A549 (cell line): ENCODE measurements around the gene UBQLN1. TPM values are rescaled to one million over a fixed set of nuclear protein-coding genes. Genes with fewer than 3 reads are reported as not detected.

Source experiments
- ATAC-seq, 2 experiments: fragments of 200-7000 bp in 1 of 2; fragments of >200 bp in 1 of 2; cut with Nextera tagmentation in 1 of 2; cut with Tn5 transposase in 1 of 2; 3 replicates each; pipeline versions ENCODE4 v1.8.0 to v1.9.1; 2018 to 2020; ENCODE audit warnings: mild to moderate bottlenecking in 1 of 2, moderate library complexity in 1 of 2
- CTCF ChIA-PET: fragments of 300-600 bp; sonication (Branson Sonifier 250); formaldehyde crosslinking; extraction: SDS; loops from one replicate; lab custom pipeline; 2021; ENCODE audit warnings: antibody characterized with exemption, inconsistent platforms; lab: Yijun Ruan, JAX
- POLR2A ChIA-PET: fragments of 350-600 bp; formaldehyde crosslinking; extraction: SDS; loops from one replicate; lab custom pipeline; 2021; ENCODE audit warnings: antibody characterized with exemption, inconsistent platforms; lab: Yijun Ruan, JAX
- DNase-seq, 2 experiments: peaks; one replicate each; pipeline versions ENCODE4 v3.0.0 to v3.0.0-alpha.2; 2011 to 2016; ENCODE audit warnings: low read depth in 1 of 2, low spot score in 1 of 2
- FAIRE-seq: peaks from 2 replicates; lab custom pipeline; 2011; peaks lifted over from hg19 to GRCh38; lab: Jason Lieb, UNC
- H3K27ac ChIP-seq, 2 experiments: fragments of >200 bp; sonication (Bioruptor Twin); formaldehyde crosslinking; 3 replicates each; pipeline ENCODE4 v1.5.1; 2016 to 2017
- H3K4me1 ChIP-seq: fragments of >200 bp; sonication (Bioruptor Twin); formaldehyde crosslinking; 3 replicates; pipeline ENCODE4 v1.6.1; 2016
- H3K4me2 ChIP-seq: fragments of >200 bp; sonication (Bioruptor Twin); formaldehyde crosslinking; 3 replicates; pipeline ENCODE4 v1.6.1; 2016
- H3K4me3 ChIP-seq: fragments of >200 bp; sonication (Bioruptor Twin); formaldehyde crosslinking; 3 replicates; pipeline ENCODE4 v1.5.1; 2016
- H3K9me3 ChIP-seq: fragments of >200 bp; sonication (Bioruptor Twin); formaldehyde crosslinking; 3 replicates; pipeline ENCODE4 v1.6.1; 2016
- BHLHE40 ChIP-seq: IDR thresholded peaks from 2 replicates; pipeline ENCODE4 v1.6.1; 2012; ENCODE audit warnings: low read depth, low read length, inconsistent platforms
- CHD4 ChIP-seq: fragments of 200-600 bp; sonication (generic); IDR thresholded peaks from 2 replicates; pipeline ENCODE4 v1.6.1; 2016; ENCODE audit warnings: antibody characterized with exemption, mild to moderate bottlenecking, borderline replicate concordance
- CTCF ChIP-seq: fragments of >200 bp; sonication (Bioruptor Twin); formaldehyde crosslinking; IDR thresholded peaks from 3 replicates; pipeline ENCODE4 v1.5.1; 2016
- EP300 ChIP-seq, 2 experiments: fragments of >200 bp; sonication (Bioruptor Twin); formaldehyde crosslinking; IDR thresholded peaks; 2 replicates in 1 of 2; 3 replicates in 1 of 2; pipeline ENCODE4 v1.6.1; 2016 to 2017
- FOSB ChIP-seq: fragments of 250-450 bp; sonication (Bioruptor Pico); IDR thresholded peaks from 2 replicates; pipeline ENCODE4 v1.5.0; 2020; ENCODE audit warnings: mild to moderate bottlenecking, moderate library complexity
- HDAC2 ChIP-seq: fragments of 200-600 bp; sonication (generic); IDR thresholded peaks from 2 replicates; pipeline ENCODE4 v1.6.1; 2016
- HEYL ChIP-seq: fragments of 250-450 bp; sonication (Bioruptor Pico); IDR thresholded peaks from 2 replicates; pipeline ENCODE4 v1.8.0; 2021; ENCODE audit warnings: mild to moderate bottlenecking, moderate library complexity
- HOXA7 ChIP-seq: fragments of 250-450 bp; sonication (Bioruptor Pico); IDR thresholded peaks from 2 replicates; pipeline ENCODE4 v1.5.0; 2020; ENCODE audit warnings: mild to moderate bottlenecking, moderate library complexity
- HOXB13 ChIP-seq: fragments of 250-450 bp; sonication (Bioruptor Pico); IDR thresholded peaks from 2 replicates; pipeline ENCODE4 v1.5.0; 2020; ENCODE audit warnings: low read depth, mild to moderate bottlenecking, moderate library complexity
- JUNB ChIP-seq: fragments of >200 bp; sonication (Bioruptor Twin); formaldehyde crosslinking; IDR thresholded peaks from 2 replicates; pipeline ENCODE4 v1.6.1; 2016
- MAFK ChIP-seq: fragments of 450-650 bp; IDR thresholded peaks from 2 replicates; pipeline ENCODE4 v1.6.1; 2014; ENCODE audit not compliant: partially characterized antibody
- MYC ChIP-seq: IDR thresholded peaks from 2 replicates; pipeline ENCODE4 v1.6.1; 2012; ENCODE audit warnings: mild to moderate bottlenecking, inconsistent platforms, low read length, improper control_type of control experiment, borderline replicate concordance
- NFE2L2 ChIP-seq: fragments of 150-350 bp; conservative IDR thresholded peaks from 2 replicates; pipeline ENCODE4 v1.6.1; 2014; ENCODE audit warnings: low read length
- NR3C1 ChIP-seq: fragments of >200 bp; sonication (Bioruptor Twin); formaldehyde crosslinking; IDR thresholded peaks from 3 replicates; pipeline ENCODE4 v1.6.1; 2017
- RAD21 ChIP-seq, 2 experiments: fragments of >200 bp in 1 of 2; sonication (Bioruptor Twin) in 1 of 2; formaldehyde crosslinking in 1 of 2; IDR thresholded peaks in 1 of 2; conservative IDR thresholded peaks in 1 of 2; 2 replicates in 1 of 2; 3 replicates in 1 of 2; pipeline ENCODE4 v1.6.1; 2012 to 2018; ENCODE audit warnings: inconsistent platforms in 1 of 2
- RARB ChIP-seq: fragments of 250-450 bp; sonication (Bioruptor Pico); IDR thresholded peaks from 2 replicates; pipeline ENCODE4 v1.8.0; 2021; ENCODE audit warnings: mild to moderate bottlenecking, moderate library complexity
- REST ChIP-seq: fragments of 200-600 bp; sonication (generic); IDR thresholded peaks from 2 replicates; pipeline ENCODE4 v1.6.1; 2016; ENCODE audit warnings: antibody characterized with exemption, mild to moderate bottlenecking, moderate library complexity
- SMC3 ChIP-seq: fragments of >200 bp; sonication (Bioruptor Twin); formaldehyde crosslinking; IDR thresholded peaks from 3 replicates; pipeline ENCODE4 v1.6.1; 2018; ENCODE audit warnings: inconsistent platforms
- ZC3H11A ChIP-seq: fragments of 450-650 bp; IDR thresholded peaks from 2 replicates; pipeline ENCODE4 v1.6.1; 2014; ENCODE audit warnings: antibody characterized with exemption, mild to moderate bottlenecking
- WGBS: methylation state at CpG from one replicate; pipeline ENCODE4 v1.1.6; 2017; ENCODE audit errors: missing lambda C conversion rate; 5-methylcytosine and 5-hydroxymethylcytosine counted together
- polyA plus RNA-seq, 4 experiments: library from polyadenylated mRNA; depleted of rRNA in 3 of 4; stranded (reverse); fragments of >200 nt; fragmentation: RNase III in 1 of 4; extraction: RNeasy Plus Mini Kit Qiagen cat#74134 plus additional on column Dnase treatment in 1 of 4; gene quantifications; 2 replicates in 3 of 4; 3 replicates in 1 of 4; pipeline ENCODE4 v1.2.3, GENCODE V29; 2011 to 2017
- TF ChIP-seq, protein P1 (sequence below): fragments of 150-350 bp; IDR thresholded peaks from 2 replicates; pipeline ENCODE4 v1.6.1; 2014; ENCODE audit warnings: low read depth, mild to moderate bottlenecking, low read length

UBQLN1 gene
- polyA plus RNA-seq, 2 of the 4 experiments (the other 2 are of a cell fraction) = 93.5 to 187 TPM

- DNase-seq (no peak), ATAC-seq (no peak), FAIRE-seq (no peak)
- Histone ChIP-seq H3K4me3 (no peak overlapping the region), H3K27ac (no peak overlapping the region), H3K9me3 (no peaks in the 10 kb centered on the region), H3K4me2 (no peak overlapping the region), H3K4me1 (no peaks in the 10 kb centered on the region)
- 94% methylated on average over 8 of the region's 8 CpGs for WGBS
- POLR2A ChIA-PET = no interaction called here
- TF ChIP-seq HOXB13 (CRISPR knock-in tag) (no peak), HDAC2 (no peak), SMC3 (no peak), EP300 (IDR thresholded peaks at IDR 0.05) (no peak), FOSB (CRISPR knock-in tag) (no peak), CHD4 (no peak), CTCF (no peak), MAFK (no peak), MYC (no peak), ZC3H11A (no peak), HEYL (CRISPR knock-in tag) (no peak)
- TF ChIP-seq, protein P1, sequence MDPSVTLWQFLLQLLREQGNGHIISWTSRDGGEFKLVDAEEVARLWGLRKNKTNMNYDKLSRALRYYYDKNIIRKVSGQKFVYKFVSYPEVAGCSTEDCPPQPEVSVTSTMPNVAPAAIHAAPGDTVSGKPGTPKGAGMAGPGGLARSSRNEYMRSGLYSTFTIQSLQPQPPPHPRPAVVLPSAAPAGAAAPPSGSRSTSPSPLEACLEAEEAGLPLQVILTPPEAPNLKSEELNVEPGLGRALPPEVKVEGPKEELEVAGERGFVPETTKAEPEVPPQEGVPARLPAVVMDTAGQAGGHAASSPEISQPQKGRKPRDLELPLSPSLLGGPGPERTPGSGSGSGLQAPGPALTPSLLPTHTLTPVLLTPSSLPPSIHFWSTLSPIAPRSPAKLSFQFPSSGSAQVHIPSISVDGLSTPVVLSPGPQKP = no peak
- CTCF ChIA-PET = interaction anchor here (0.6 to 1.0 kb wide), 3 partner anchors 23 to 61 kb away, joined by 3 to 4 read pairs (median 3); partner anchors contain the start of genes IDNK and UBQLN1
Measured at GRCh38 chr9:83646500-83647239, 61.1 kb downstream of the UBQLN1 start.

GRCh38 chr9:83642793-83643192 lies 65.0 kb downstream of the UBQLN1 start:
- Histone ChIP-seq H3K4me1 (no peaks in the 10 kb centered on the region), H3K27ac (no peak overlapping the region), H3K9me3 (no peaks in the 10 kb centered on the region), H3K4me2 (no peak overlapping the region), H3K4me3 (no peak overlapping the region)
- TF ChIP-seq BHLHE40 (no peak), FOSB (CRISPR knock-in tag) (no peak), JUNB (no peak), NR3C1 (no peak), REST (no peak), NFE2L2 (no peak), RAD21 (conservative IDR thresholded peaks at IDR 0.05 in 1 of 2, IDR thresholded peaks at IDR 0.05 in 1 of 2) (no peak), HOXA7 (no peak), HEYL (CRISPR knock-in tag) (no peak), RARB (CRISPR knock-in tag) (no peak)
- TF ChIP-seq, protein P1 = no peak
- ChIA-PET POLR2A (no interaction called here), CTCF (interaction anchor here (1.5 kb wide), 1 partner anchor 9 kb away, joined by 3 read pairs; no protein-coding TSS in a partner anchor)
- ATAC-seq = peak; percentile 62 to 70; a peak in 5 of 6 replicates
- WGBS = 79% methylated on average over 4 of the region's 4 CpGs
- no peak for DNase-seq
- FAIRE-seq = no peak
